Measurements from ENCODE around the gene PRKN. TPM values are rescaled to one million over a fixed set of nuclear protein-coding genes. Genes with fewer than 3 reads are reported as not detected.

PRKN gene
- total and polyA plus RNA-seq, 9 of the 15 experiments (the other 6 are each of a cell fraction or from before 2014, with no cell fraction given): 0.03 to 0.96 (median 0.15) TPM; not detected in 2

GRCh38 chr6:162442687-162443086 lies 284.9 kb downstream of the PRKN start (continued):
- no peak for TF ChIP-seq PRDM10 (IDR thresholded peaks at IDR 0.05; ENCODE audit: partially characterized antibody)
- peak in 1 of 2 experiments; percentile 39; a peak in 2 of 4 replicates for TF ChIP-seq RAD21 (CRISPR knock-in tag; conservative IDR thresholded peaks at IDR 0.05 in 1 of 2, IDR thresholded peaks at IDR 0.05 in 1 of 2)
- no peak for TF ChIP-seq IRF2 (CRISPR knock-in tag; IDR thresholded peaks at IDR 0.05)

- intact Hi-C loops (cut with micrococcal nuclease): no loop called here
- Histone ChIP-seq H3K4me3 (no peak overlapping the region), H3K4me2 (ENCODE audit: insufficient read depth, low read length) (no peak overlapping the region), H3K79me2 (ENCODE audit: control insufficient read depth, insufficient read depth, low read length) (no peaks in the 10 kb centered on the region), H3K36me3 (ENCODE audit: control insufficient read depth, insufficient read depth, low read length) (no peaks in the 10 kb centered on the region), H2AFZ (ENCODE audit: low read depth, low read length) (no peak overlapping the region), H3K27ac (ENCODE audit: extremely low read depth, low read depth, low read length) (no peak overlapping the region), H3K9me3 (replicated peaks; ENCODE audit: control insufficient read depth, insufficient read depth, low read depth, low read length) (no peaks in the 10 kb centered on the region), H4K20me1 (replicated peaks; ENCODE audit: control insufficient read depth, insufficient read depth, low read length) (no peaks in the 10 kb centered on the region), H3K27me3 (ENCODE audit: control insufficient read depth in 2 of 2, insufficient read depth in 2 of 2, low read length in 2 of 2) (no peaks in the 10 kb centered on the region), H3K4me1 (replicated peaks in 1 of 2; ENCODE audit: control insufficient read depth in 2 of 2, insufficient read depth in 2 of 2, low read length in 2 of 2) (no peaks in the 10 kb centered on the region), H3K9me1 (ENCODE audit: control insufficient read depth, insufficient read depth, low read length) (no peaks in the 10 kb centered on the region), H3K9ac (ENCODE audit: insufficient read depth in 1 of 2, low read depth in 2 of 2, low read length in 2 of 2) (no peak overlapping the region)
- BruUV-seq (replicated peaks): no TSS peak
- no peak for DNase-seq (ENCODE audit: extremely low read depth in 1 of 4, low spot score in 3 of 4)
- ChIA-PET CTCF (ENCODE audit: low intra/inter-chr PET ratio) (no interaction called here), POLR2A (interaction anchor here (0.7 kb wide), 1 partner anchor 52 kb away, joined by 3 read pairs; no protein-coding TSS in a partner anchor)
- no peak for ATAC-seq
- WGBS (ENCODE audit: insufficient coverage, low coverage, missing lambda C conversion rate): 4% methylated on average over 5 of the region's 5 CpGs
- TF ChIP-seq TRIM24 (IDR thresholded peaks at IDR 0.05): no peak
- no peak for TF ChIP-seq ZBTB34 (CRISPR knock-in tag; IDR thresholded peaks at IDR 0.05)
- no peak for TF ChIP-seq MCM2 (IDR thresholded peaks at IDR 0.05; ENCODE audit: low read depth)
- TF ChIP-seq TFAP4 (CRISPR knock-in tag; IDR thresholded peaks at IDR 0.05; ENCODE audit: borderline replicate concordance): no peak
- TF ChIP-seq ZNF507 (tag; conservative IDR thresholded peaks at IDR 0.05): no peak
- no peak for TF ChIP-seq DIDO1 (tag; IDR thresholded peaks at IDR 0.05; ENCODE audit: low read depth)
- no peak for TF ChIP-seq HDAC6 (IDR thresholded peaks at IDR 0.05; ENCODE audit: low read depth, low read length)
- no peak for TF ChIP-seq IFI16 (CRISPR knock-in tag; IDR thresholded peaks at IDR 0.05)
- no peak for TF ChIP-seq GTF2A2 (tag; IDR thresholded peaks at IDR 0.05)
- no peak for TF ChIP-seq MBD2 (IDR thresholded peaks at IDR 0.05; ENCODE audit: borderline replicate concordance, low read depth)
- no peak for TF ChIP-seq PCBP1 (IDR thresholded peaks at IDR 0.05; ENCODE audit: low read depth, low read length, poor library complexity, severe bottlenecking)
- no peak for TF ChIP-seq SLC30A9 (CRISPR knock-in tag; IDR thresholded peaks at IDR 0.05)
- no peak for TF ChIP-seq BRD4 (IDR thresholded peaks at IDR 0.05)
- no peak for TF ChIP-seq PCBP2 (IDR thresholded peaks at IDR 0.05; ENCODE audit: low read depth, low read length, poor library complexity, severe bottlenecking)
- FAIRE-seq: no peak
- in situ Hi-C loops (cut with MboI): no loop called here
These were observed 285.6 kb downstream of the PRKN start for GRCh38 chr6:162441991-162442390.
